Progenitor cell of endocrine pancreas (in vitro differentiated cells): ENCODE measurements around the gene BTF3. TPM values are rescaled to one million over a fixed set of nuclear protein-coding genes. Genes with fewer than 3 reads are reported as not detected.
A peak's percentile ranks its signal among the peaks of the same experiment; 100 is the strongest.

Source experiments
- DNase-seq: peaks from one replicate; pipeline ENCODE4 v3.0.0; 2021; ENCODE audit warnings: low spot score; ENCODE audit not compliant: unreplicated experiment
- H3K27ac Mint-ChIP-seq: 2 replicates; pipeline ENCODE4 v1.8.0; 2021; ENCODE audit warnings: mild to moderate bottlenecking, moderate library complexity, mixed read lengths
- H3K27me3 Mint-ChIP-seq: 2 replicates; pipeline ENCODE4 v1.8.0; 2021; ENCODE audit warnings: mixed read lengths
- H3K36me3 Mint-ChIP-seq: 2 replicates; pipeline ENCODE4 v1.8.0; 2022; ENCODE audit warnings: mixed read lengths; ENCODE audit not compliant: insufficient read depth
- H3K4me1 Mint-ChIP-seq: 2 replicates; pipeline ENCODE4 v1.8.0; 2021; ENCODE audit warnings: low read depth, mixed read lengths
- H3K4me3 Mint-ChIP-seq: 2 replicates; pipeline ENCODE4 v1.8.0; 2021; ENCODE audit warnings: low read depth, mild to moderate bottlenecking, moderate library complexity, mixed read lengths
- H3K9me3 Mint-ChIP-seq: 2 replicates; pipeline ENCODE4 v1.8.0; 2021; ENCODE audit warnings: low read depth, mixed read lengths
- total RNA-seq: library from RNA; stranded (reverse); gene quantifications from 2 replicates; pipeline ENCODE4 v1.2.1, GENCODE V29; 2021
- TF ChIP-seq, protein P1 (sequence below): fragments of 200-600 bp; sonication (generic); IDR thresholded peaks from one replicate; pipeline ENCODE4 v1.5.0; 2021; ENCODE audit warnings: antibody characterized with exemption, mild to moderate bottlenecking; ENCODE audit not compliant: unreplicated experiment

BTF3 gene
- total RNA-seq, 1 donor from 2014 or later = 589 TPM

DNA sequence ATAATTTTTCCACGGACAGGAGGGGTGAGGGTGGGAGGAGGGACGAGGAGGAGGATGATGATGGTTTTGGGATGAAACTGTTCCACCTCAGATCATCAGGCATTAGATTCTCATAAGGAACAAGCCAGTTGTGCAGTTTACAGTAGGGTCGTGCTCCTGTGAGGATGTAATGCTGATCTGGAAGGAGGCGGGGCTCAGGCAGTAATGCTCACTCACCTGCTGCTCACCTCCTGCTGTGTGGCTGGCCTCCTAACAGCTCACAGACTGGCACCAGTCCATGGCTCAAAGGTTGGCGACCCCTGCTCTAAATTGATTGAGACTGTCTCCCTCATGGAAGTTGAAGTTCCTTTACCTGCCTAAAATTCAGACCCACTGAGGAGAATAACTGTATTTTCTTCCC is 34.0 kb downstream of the BTF3 start:
- DNase-seq = no peak
- Mint-ChIP-seq H3K27ac (no peak overlapping the region), H3K4me1 (no peaks in the 10 kb centered on the region), H3K9me3 (peaks cover 5% of the 10 kb centered on the region), H3K4me3 (no peak overlapping the region), H3K27me3 (no peaks in the 10 kb centered on the region), H3K36me3 (no peaks in the 10 kb centered on the region)
- TF ChIP-seq, protein P1, sequence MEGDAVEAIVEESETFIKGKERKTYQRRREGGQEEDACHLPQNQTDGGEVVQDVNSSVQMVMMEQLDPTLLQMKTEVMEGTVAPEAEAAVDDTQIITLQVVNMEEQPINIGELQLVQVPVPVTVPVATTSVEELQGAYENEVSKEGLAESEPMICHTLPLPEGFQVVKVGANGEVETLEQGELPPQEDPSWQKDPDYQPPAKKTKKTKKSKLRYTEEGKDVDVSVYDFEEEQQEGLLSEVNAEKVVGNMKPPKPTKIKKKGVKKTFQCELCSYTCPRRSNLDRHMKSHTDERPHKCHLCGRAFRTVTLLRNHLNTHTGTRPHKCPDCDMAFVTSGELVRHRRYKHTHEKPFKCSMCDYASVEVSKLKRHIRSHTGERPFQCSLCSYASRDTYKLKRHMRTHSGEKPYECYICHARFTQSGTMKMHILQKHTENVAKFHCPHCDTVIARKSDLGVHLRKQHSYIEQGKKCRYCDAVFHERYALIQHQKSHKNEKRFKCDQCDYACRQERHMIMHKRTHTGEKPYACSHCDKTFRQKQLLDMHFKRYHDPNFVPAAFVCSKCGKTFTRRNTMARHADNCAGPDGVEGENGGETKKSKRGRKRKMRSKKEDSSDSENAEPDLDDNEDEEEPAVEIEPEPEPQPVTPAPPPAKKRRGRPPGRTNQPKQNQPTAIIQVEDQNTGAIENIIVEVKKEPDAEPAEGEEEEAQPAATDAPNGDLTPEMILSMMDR = no peak

DNA sequence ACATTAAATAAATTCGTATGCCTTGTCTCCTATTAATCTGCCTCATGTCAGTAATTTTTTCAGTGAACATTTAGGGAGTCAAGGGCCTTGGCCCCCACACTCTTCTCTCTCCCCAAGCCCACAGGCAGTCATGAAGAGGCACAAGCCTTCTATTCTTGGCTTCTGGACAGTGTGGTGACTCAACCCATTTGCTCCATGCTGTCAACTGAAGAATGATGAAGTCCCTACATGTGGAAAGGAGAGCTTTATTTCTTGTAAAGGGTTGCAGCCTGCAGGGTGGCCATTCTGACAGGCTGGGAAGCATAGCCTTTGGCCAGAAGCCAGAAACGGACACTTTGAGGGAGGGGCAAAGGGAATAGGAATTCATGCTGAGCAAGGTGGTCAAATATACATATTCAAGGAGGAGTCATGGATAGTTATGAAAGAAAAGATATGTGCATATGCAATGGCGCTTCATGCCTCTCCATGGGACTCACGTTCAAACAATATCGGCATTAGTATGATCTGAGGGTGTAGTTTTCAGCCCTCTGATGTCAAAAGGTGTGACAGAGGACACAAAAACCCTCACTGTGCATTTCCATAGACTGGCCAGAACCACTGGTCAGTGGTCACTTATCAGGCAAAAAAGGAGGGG is 35.9 kb downstream of the BTF3 start:
- no peak for DNase-seq
- Mint-ChIP-seq H3K27me3 (no peaks in the 10 kb centered on the region), H3K4me1 (no peaks in the 10 kb centered on the region), H3K9me3 (peaks cover 5% of the 10 kb centered on the region), H3K27ac (no peak overlapping the region), H3K36me3 (no peaks in the 10 kb centered on the region), H3K4me3 (no peak overlapping the region)
- TF ChIP-seq, protein P1 = no peak

DNA sequence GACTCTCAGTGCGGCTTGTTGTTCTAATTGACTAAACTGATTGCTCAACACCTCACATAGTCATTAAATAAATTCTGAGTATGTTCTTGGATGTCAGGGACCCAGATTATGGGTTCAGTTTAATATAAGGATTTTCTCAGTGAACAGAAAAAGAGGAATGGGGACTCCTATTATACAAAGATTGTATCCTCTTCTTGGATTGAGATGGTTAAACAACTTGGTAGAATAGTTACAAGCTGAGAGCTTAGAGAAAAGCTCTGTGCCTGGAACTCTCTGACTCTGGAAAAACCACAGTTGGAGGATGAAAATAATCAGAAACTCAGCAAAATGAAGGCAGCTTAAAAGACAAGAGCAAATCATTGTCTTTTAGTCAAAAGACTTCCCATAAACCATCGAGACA is 36.7 kb downstream of the BTF3 start:
- no peaks in the 10 kb centered on the region for H3K4me1 Mint-ChIP-seq
- H3K27me3 Mint-ChIP-seq = peaks cover 2% of the 10 kb centered on the region
- TF ChIP-seq, protein P1 = no peak
- no peak overlapping the region for H3K27ac Mint-ChIP-seq
- H3K9me3 Mint-ChIP-seq = peaks cover 5% of the 10 kb centered on the region
- no peak for DNase-seq
- H3K4me3 Mint-ChIP-seq = no peak overlapping the region
- no peaks in the 10 kb centered on the region for H3K36me3 Mint-ChIP-seq

DNA sequence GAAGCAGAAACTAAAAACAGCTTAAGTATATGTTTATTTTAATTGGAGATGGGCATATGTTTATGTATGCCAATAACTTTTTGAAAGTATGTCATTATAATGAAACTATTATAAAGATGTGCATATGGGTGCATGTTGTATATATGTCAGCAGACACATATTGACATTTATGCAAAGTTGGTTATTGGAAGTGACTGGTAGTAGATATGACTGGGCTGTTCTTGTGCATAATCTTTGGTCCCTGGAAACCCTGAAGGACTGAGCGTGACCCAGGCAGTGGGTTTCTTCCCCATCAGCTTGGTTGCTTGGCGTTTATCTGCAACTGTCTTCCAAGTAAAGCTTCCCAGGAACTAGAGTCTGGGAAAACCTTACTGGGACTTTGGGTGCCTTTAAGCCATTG is 41.5 kb downstream of the BTF3 start:
- TF ChIP-seq, protein P1 = no peak
- peaks cover 3% of the 10 kb centered on the region for H3K4me1 Mint-ChIP-seq
- peaks cover 9% of the 10 kb centered on the region for H3K27me3 Mint-ChIP-seq
- no peak for DNase-seq
- H3K36me3 Mint-ChIP-seq = no peaks in the 10 kb centered on the region
- H3K9me3 Mint-ChIP-seq = no peaks in the 10 kb centered on the region
- H3K4me3 Mint-ChIP-seq = no peak overlapping the region
- H3K27ac Mint-ChIP-seq = peak overlapping the region; percentile 20

DNA sequence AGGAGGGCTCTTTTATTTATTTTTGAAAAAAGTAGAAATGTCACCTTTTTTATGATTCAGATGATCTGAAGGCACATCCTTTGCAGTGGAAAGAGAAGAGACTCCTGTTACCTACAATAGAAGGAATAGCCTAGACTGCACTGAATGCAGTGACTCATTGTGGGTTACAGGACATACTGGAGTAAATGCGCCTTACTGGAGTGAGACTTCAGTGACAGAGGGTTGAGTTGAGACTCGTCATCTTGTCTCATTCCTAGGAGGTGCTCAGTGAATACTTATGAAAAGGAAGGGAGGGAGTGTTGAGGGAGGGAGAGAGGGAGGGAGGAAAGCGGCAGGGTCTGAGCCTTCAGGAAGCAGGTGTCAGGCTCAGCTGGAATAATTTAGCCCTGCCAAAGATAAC is 42.0 kb downstream of the BTF3 start:
- H3K36me3 Mint-ChIP-seq = no peaks in the 10 kb centered on the region
- TF ChIP-seq, protein P1 = no peak
- peaks cover 3% of the 10 kb centered on the region for H3K4me1 Mint-ChIP-seq
- peaks cover 9% of the 10 kb centered on the region for H3K27me3 Mint-ChIP-seq
- DNase-seq = no peak
- H3K27ac Mint-ChIP-seq = peak overlapping the region; percentile 20
- no peak overlapping the region for H3K4me3 Mint-ChIP-seq
- H3K9me3 Mint-ChIP-seq = no peaks in the 10 kb centered on the region
